ENCODE data around the gene SPRY1. TPM values are rescaled to one million over a fixed set of nuclear protein-coding genes. Genes with fewer than 3 reads are reported as not detected.

The SPRY1 gene
- polyA plus RNA-seq, 2 of the 4 experiments (the other 2 are of a cell fraction), result 0.54 to 2.1 TPM

DNA sequence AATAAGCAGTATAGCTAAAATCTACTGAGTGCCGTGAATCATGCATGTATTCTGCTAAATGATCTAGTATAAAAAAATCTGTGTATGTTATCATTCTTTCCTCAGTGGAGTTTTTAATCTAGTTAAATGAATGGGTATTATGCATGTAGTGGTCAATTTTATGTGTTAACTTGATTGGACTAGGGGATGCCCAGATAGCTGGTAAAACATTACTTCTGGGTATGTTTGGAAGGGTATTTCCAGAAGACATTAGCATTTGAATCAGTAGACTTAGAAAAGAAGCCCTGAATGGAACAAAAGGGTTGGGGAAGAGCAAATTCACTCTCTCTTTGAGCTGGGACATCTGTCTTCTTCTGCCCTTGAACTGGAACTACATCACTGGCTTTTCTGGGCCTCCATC, 34.5 kb upstream of the SPRY1 start (continued):
- TF ChIP-seq PHF8 (IDR thresholded peaks at IDR 0.05; ENCODE audit: borderline replicate concordance, low read depth) (no peak), GATA3 (IDR thresholded peaks at IDR 0.05; ENCODE audit: borderline replicate concordance) (no peak), HDAC2 (IDR thresholded peaks at IDR 0.05) (no peak), JUN (IDR thresholded peaks at IDR 0.05) (no peak), CHD4 (IDR thresholded peaks at IDR 0.05; ENCODE audit: borderline replicate concordance) (no peak), HOXB13 (CRISPR knock-in tag; IDR thresholded peaks at IDR 0.05; ENCODE audit: low read depth) (no peak), MAX (IDR thresholded peaks at IDR 0.05) (no peak), TFCP2L1 (CRISPR knock-in tag; IDR thresholded peaks at IDR 0.05) (no peak), RNF2 (IDR thresholded peaks at IDR 0.05; ENCODE audit: borderline replicate concordance, low read depth) (no peak), RAD21 (conservative IDR thresholded peaks at IDR 0.05 in 1 of 2, IDR thresholded peaks at IDR 0.05 in 1 of 2) (no peak), FOXS1 (CRISPR knock-in tag; IDR thresholded peaks at IDR 0.05) (no peak)
- TF ChIP-seq, protein P1, sequence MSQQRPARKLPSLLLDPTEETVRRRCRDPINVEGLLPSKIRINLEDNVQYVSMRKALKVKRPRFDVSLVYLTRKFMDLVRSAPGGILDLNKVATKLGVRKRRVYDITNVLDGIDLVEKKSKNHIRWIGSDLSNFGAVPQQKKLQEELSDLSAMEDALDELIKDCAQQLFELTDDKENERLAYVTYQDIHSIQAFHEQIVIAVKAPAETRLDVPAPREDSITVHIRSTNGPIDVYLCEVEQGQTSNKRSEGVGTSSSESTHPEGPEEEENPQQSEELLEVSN (IDR thresholded peaks at IDR 0.05; ENCODE audit: borderline replicate concordance, low read depth), result no peak

GRCh38 chr4:123363729-123364128, 32.9 kb upstream of the SPRY1 start:
- H3K9me3 ChIP-seq, result peaks cover 7% of the 10 kb centered on the region; the same call in 1 of the 3 replicates
- ChIA-PET POLR2A (no interaction called here), CTCF (no interaction called here)
- TF ChIP-seq MYC (IDR thresholded peaks at IDR 0.05; ENCODE audit: borderline replicate concordance, low read length) (no peak), CEBPB (IDR thresholded peaks at IDR 0.05) (no peak), POLR2A (IDR thresholded peaks at IDR 0.05; ENCODE audit: low read length) (no peak), MAZ (IDR thresholded peaks at IDR 0.05; ENCODE audit: borderline replicate concordance, low read depth, low read length) (no peak), RFX5 (IDR thresholded peaks at IDR 0.05) (no peak), CBX8 (IDR thresholded peaks at IDR 0.05) (no peak), FOXS1 (CRISPR knock-in tag; IDR thresholded peaks at IDR 0.05) (no peak), ZNF302 (CRISPR knock-in tag; IDR thresholded peaks at IDR 0.05) (no peak), HMGXB4 (CRISPR knock-in tag; IDR thresholded peaks at IDR 0.05; ENCODE audit: borderline replicate concordance) (no peak), HDAC2 (IDR thresholded peaks at IDR 0.05) (no peak), ZC3H11A (IDR thresholded peaks at IDR 0.05) (no peak), HOXB5 (CRISPR knock-in tag; IDR thresholded peaks at IDR 0.05) (no peak), SMC3 (IDR thresholded peaks at IDR 0.05) (no peak)
- TF ChIP-seq, protein P2, sequence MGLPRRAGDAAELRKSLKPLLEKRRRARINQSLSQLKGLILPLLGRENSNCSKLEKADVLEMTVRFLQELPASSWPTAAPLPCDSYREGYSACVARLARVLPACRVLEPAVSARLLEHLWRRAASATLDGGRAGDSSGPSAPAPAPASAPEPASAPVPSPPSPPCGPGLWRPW (IDR thresholded peaks at IDR 0.05), result no peak
- TF ChIP-seq, protein P3, sequence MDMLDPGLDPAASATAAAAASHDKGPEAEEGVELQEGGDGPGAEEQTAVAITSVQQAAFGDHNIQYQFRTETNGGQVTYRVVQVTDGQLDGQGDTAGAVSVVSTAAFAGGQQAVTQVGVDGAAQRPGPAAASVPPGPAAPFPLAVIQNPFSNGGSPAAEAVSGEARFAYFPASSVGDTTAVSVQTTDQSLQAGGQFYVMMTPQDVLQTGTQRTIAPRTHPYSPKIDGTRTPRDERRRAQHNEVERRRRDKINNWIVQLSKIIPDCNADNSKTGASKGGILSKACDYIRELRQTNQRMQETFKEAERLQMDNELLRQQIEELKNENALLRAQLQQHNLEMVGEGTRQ (IDR thresholded peaks at IDR 0.05), result no peak
- TF ChIP-seq, protein P4, sequence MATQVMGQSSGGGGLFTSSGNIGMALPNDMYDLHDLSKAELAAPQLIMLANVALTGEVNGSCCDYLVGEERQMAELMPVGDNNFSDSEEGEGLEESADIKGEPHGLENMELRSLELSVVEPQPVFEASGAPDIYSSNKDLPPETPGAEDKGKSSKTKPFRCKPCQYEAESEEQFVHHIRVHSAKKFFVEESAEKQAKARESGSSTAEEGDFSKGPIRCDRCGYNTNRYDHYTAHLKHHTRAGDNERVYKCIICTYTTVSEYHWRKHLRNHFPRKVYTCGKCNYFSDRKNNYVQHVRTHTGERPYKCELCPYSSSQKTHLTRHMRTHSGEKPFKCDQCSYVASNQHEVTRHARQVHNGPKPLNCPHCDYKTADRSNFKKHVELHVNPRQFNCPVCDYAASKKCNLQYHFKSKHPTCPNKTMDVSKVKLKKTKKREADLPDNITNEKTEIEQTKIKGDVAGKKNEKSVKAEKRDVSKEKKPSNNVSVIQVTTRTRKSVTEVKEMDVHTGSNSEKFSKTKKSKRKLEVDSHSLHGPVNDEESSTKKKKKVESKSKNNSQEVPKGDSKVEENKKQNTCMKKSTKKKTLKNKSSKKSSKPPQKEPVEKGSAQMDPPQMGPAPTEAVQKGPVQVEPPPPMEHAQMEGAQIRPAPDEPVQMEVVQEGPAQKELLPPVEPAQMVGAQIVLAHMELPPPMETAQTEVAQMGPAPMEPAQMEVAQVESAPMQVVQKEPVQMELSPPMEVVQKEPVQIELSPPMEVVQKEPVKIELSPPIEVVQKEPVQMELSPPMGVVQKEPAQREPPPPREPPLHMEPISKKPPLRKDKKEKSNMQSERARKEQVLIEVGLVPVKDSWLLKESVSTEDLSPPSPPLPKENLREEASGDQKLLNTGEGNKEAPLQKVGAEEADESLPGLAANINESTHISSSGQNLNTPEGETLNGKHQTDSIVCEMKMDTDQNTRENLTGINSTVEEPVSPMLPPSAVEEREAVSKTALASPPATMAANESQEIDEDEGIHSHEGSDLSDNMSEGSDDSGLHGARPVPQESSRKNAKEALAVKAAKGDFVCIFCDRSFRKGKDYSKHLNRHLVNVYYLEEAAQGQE (IDR thresholded peaks at IDR 0.05), result no peak
- 80% methylated on average over 2 of the region's 2 CpGs for WGBS (ENCODE audit: missing lambda C conversion rate)
- peaks cover 13% of the 10 kb centered on the region for H3K4me1 ChIP-seq
- DNase-seq (ENCODE audit: low read depth in 1 of 2, low spot score in 1 of 2) (no peak), FAIRE-seq (no peak), ATAC-seq (no peak)
- H3K4me2 ChIP-seq, result no peak overlapping the region
- no peak overlapping the region for H3K27ac ChIP-seq
- H3K4me3 ChIP-seq, result no peak overlapping the region

Data from A549 (cell line).